Endothelial cell of umbilical vein (primary cell): Measurements from ENCODE around the gene SMOC2. TPM values are rescaled to one million over a fixed set of nuclear protein-coding genes. Genes with fewer than 3 reads are reported as not detected.

Source experiments
- BruUV-seq: library from RNA; stranded (reverse); fragments of 400-500 nt; replicated peaks from 2 replicates; lab custom pipeline; 2021; lab: Mats Ljungman, UMichigan
- CTCF ChIA-PET: fragments of 300-600, 350-600 bp; sonication (Branson Sonifier 250); formaldehyde crosslinking; loops from one replicate; lab custom pipeline; 2021; ENCODE audit warnings: antibody characterized with exemption, inconsistent platforms; lab: Charles Lee
- POLR2A ChIA-PET: fragments of 300-600, 350-600 bp; sonication (Branson Sonifier 250); formaldehyde crosslinking; loops from one replicate; lab custom pipeline; 2021; ENCODE audit warnings: antibody characterized with exemption, inconsistent platforms; lab: Charles Lee
- DNase-seq: peaks from one replicate; pipeline ENCODE4 v3.0.0-alpha.2; 2011; ENCODE audit warnings: low read depth, low spot score
- FAIRE-seq: peaks from 2 replicates; lab custom pipeline; 2011; peaks lifted over from hg19 to GRCh38; lab: Jason Lieb, UNC
- H2AFZ ChIP-seq: 2 replicates; pipeline ENCODE4 v1.6.0; 2012; ENCODE audit warnings: low read depth, low read length, control low read depth, inconsistent platforms
- H3K27ac ChIP-seq: 2 replicates; pipeline ENCODE4 v1.5.1; 2011; ENCODE audit warnings: low read depth, mild to moderate bottlenecking, control low read depth, low read length, moderate library complexity; ENCODE audit not compliant: insufficient read depth
- H3K27me3 ChIP-seq, 2 experiments: 2 replicates each; pipeline versions ENCODE4 v1.6.0 to v1.6.1; 2011; ENCODE audit warnings: low read length in 2 of 2, mixed read lengths in 1 of 2; ENCODE audit not compliant: control insufficient read depth in 2 of 2, insufficient read depth in 2 of 2
- H3K36me3 ChIP-seq, 2 experiments: 2 replicates in 1 of 2; 3 replicates in 1 of 2; pipeline ENCODE4 v1.5.1; 2011; ENCODE audit warnings: low read length in 2 of 2, mild to moderate bottlenecking in 1 of 2, moderate library complexity in 1 of 2; ENCODE audit not compliant: control insufficient read depth in 2 of 2, insufficient read depth in 2 of 2; ENCODE audit errors: extremely low read depth in 1 of 2
- H3K4me1 ChIP-seq: 3 replicates; pipeline ENCODE4 v1.5.1; 2011; ENCODE audit warnings: mild to moderate bottlenecking, low read length; ENCODE audit not compliant: control insufficient read depth, insufficient read depth; ENCODE audit errors: extremely low read depth
- H3K4me2 ChIP-seq: 2 replicates; pipeline ENCODE4 v1.6.1; 2011; ENCODE audit warnings: low read length, control low read depth, mixed read lengths; ENCODE audit not compliant: insufficient read depth
- H3K4me3 ChIP-seq, 3 experiments: fragments of 200-600 bp in 1 of 3; sonication (generic), shearing (Covaris generic) in 1 of 3; replicated peaks in 1 of 3; 2 replicates each; pipeline ENCODE4 v1.5.1; 2011 to 2016; ENCODE audit warnings: control low read depth in 3 of 3, low read length in 3 of 3, mild to moderate bottlenecking in 2 of 3, inconsistent platforms in 1 of 3, low read depth in 1 of 3, moderate library complexity in 1 of 3; ENCODE audit not compliant: insufficient read depth in 1 of 3
- H3K79me2 ChIP-seq: 2 replicates; pipeline ENCODE4 v1.6.0; 2012; ENCODE audit warnings: low read length, inconsistent platforms; ENCODE audit not compliant: control insufficient read depth, insufficient read depth
- H3K9ac ChIP-seq: replicated peaks from 2 replicates; pipeline ENCODE3; 2011; ENCODE audit warnings: low read length, control low read depth; ENCODE audit not compliant: insufficient read depth; ENCODE audit errors: extremely low read depth
- H3K9me1 ChIP-seq: replicated peaks from 3 replicates; pipeline ENCODE4 v1.6.0; 2011; ENCODE audit warnings: mild to moderate bottlenecking, low read length; ENCODE audit not compliant: control insufficient read depth, insufficient read depth; ENCODE audit errors: extremely low read depth
- H3K9me3 ChIP-seq: replicated peaks from 2 replicates; pipeline ENCODE4 v1.5.1; 2012; ENCODE audit warnings: low read length, inconsistent platforms; ENCODE audit not compliant: control insufficient read depth, insufficient read depth
- H4K20me1 ChIP-seq: replicated peaks from 2 replicates; pipeline ENCODE3; 2011; ENCODE audit warnings: mild to moderate bottlenecking, low read length; ENCODE audit not compliant: control insufficient read depth, insufficient read depth; ENCODE audit errors: extremely low read depth
- EZH2 ChIP-seq: IDR thresholded peaks from 2 replicates; pipeline ENCODE4 v1.6.1; 2012; ENCODE audit warnings: borderline replicate concordance, low read depth, mild to moderate bottlenecking, moderate library complexity, low read length, inconsistent platforms; ENCODE audit not compliant: severe bottlenecking
- FOS ChIP-seq: IDR thresholded peaks from 2 replicates; pipeline ENCODE4 v1.6.1; 2011; ENCODE audit warnings: mild to moderate bottlenecking, low read length, moderate library complexity, borderline replicate concordance; ENCODE audit not compliant: insufficient read depth
- GATA2 ChIP-seq: IDR thresholded peaks from 2 replicates; pipeline ENCODE4 v1.7.0; 2011; ENCODE audit warnings: low read depth, mild to moderate bottlenecking, moderate library complexity, mixed read lengths, low read length; ENCODE audit not compliant: insufficient read length, insufficient read depth
- JUN ChIP-seq: IDR thresholded peaks from 2 replicates; pipeline ENCODE4 v1.6.1; 2011; ENCODE audit warnings: borderline replicate concordance, low read depth; ENCODE audit not compliant: insufficient read length, insufficient read depth
- MYC ChIP-seq: IDR thresholded peaks from one replicate; pipeline ENCODE4 v1.6.1; 2011; ENCODE audit warnings: mild to moderate bottlenecking, low read depth, low read length
- POLR2A ChIP-seq: IDR thresholded peaks from 2 replicates; pipeline ENCODE4 v1.6.1; 2012; ENCODE audit warnings: low read depth, mild to moderate bottlenecking, control low read depth, low read length
- POLR2AphosphoS5 ChIP-seq: IDR thresholded peaks from 2 replicates; pipeline ENCODE4 v1.6.1; 2012; ENCODE audit warnings: low read depth, mild to moderate bottlenecking, control low read depth, low read length, moderate library complexity; ENCODE audit not compliant: insufficient read depth
- dilution Hi-C: fragments of 300-500 bp; cut with MboI; formaldehyde crosslinking; loops from one replicate; pipeline ENCODE4 v1.15.0; 2019; ENCODE audit warnings: low sequenced_read_pairs; ENCODE audit not compliant: extremely low pct_ligation_motif_present
- intact Hi-C: fragments of 100-400 bp; cut with micrococcal nuclease; formaldehyde crosslinking; loops from one replicate; pipeline ENCODE4 v1.10.0; 2022
- polyA plus RNA-seq, 4 experiments: library from polyadenylated mRNA; depleted of rRNA in 3 of 4; stranded (reverse) in 3 of 4; unstranded in 1 of 4; fragments of >200 nt; gene quantifications; 2 replicates each; pipeline versions ENCODE4 v1.2.1 to v1.2.3, GENCODE V29; 2011 to 2012; ENCODE audit warnings: missing spikeins in 1 of 4
- total RNA-seq: library from RNA; stranded (reverse); gene quantifications from 2 replicates; pipeline ENCODE4 v1.2.3, GENCODE V29; 2021
- TF ChIP-seq, protein P1 (sequence below), 2 donors: IDR thresholded peaks; 1 replicate in 1 of 2; 2 replicates in 1 of 2; pipeline ENCODE4 v1.5.1; 2011; ENCODE audit warnings: low read length in 2 of 2, mild to moderate bottlenecking in 2 of 2, moderate library complexity in 2 of 2, control low read depth in 1 of 2, inconsistent platforms in 1 of 2, low read depth in 1 of 2; ENCODE audit not compliant: insufficient read depth in 1 of 2; ENCODE audit errors: extremely low read depth in 1 of 2
- TF ChIP-seq, protein P2 (sequence below): IDR thresholded peaks from 2 replicates; pipeline ENCODE4 v1.6.1; 2011; ENCODE audit not compliant: insufficient read depth, insufficient read length

SMOC2 gene
- total and polyA plus RNA-seq, 2 donors (not counting 3 experiments of a cell fraction or from before 2014, with no cell fraction given): not detected

DNA sequence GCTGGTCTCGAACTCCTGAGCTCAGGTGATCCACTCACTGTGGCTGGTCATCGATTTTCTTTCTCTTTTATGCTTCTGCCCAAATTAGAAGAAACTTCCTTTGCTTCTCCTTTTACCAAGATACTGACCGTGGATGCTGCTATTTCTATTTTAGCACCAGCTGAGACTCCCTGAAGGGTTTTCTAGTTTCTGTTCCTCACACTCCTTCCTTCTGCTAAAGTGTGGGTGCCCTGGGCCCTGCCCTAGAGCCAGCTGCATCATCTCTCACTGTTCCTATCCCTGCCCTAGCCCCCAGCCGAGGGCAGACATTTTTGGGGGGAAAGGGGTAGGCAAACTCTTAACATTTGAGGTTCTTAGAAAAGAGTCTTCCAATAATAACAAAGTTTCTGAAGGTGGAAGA lies 6.3 kb downstream of the SMOC2 start:
- Histone ChIP-seq H3K36me3 (no peaks in the 10 kb centered on the region), H3K4me1 (no peaks in the 10 kb centered on the region), H3K27me3 (peaks cover 1 to 6% of the 10 kb centered on the region in 2 experiments), H4K20me1 (no peaks in the 10 kb centered on the region), H3K4me3 (no peak overlapping the region), H3K27ac (no peak overlapping the region), H3K9ac (no peak overlapping the region), H2AFZ (no peak overlapping the region), H3K79me2 (no peaks in the 10 kb centered on the region), H3K4me2 (no peak overlapping the region), H3K9me1 (no peaks in the 10 kb centered on the region), H3K9me3 (no peaks in the 10 kb centered on the region)
- POLR2A ChIA-PET: no interaction called here
- FAIRE-seq: no peak
- CTCF ChIA-PET: no interaction called here
- BruUV-seq: no TSS peak
- TF ChIP-seq FOS (no peak), JUN (no peak), POLR2A (no peak), EZH2 (no peak), GATA2 (no peak), POLR2AphosphoS5 (no peak), MYC (no peak)
- TF ChIP-seq, protein P1, sequence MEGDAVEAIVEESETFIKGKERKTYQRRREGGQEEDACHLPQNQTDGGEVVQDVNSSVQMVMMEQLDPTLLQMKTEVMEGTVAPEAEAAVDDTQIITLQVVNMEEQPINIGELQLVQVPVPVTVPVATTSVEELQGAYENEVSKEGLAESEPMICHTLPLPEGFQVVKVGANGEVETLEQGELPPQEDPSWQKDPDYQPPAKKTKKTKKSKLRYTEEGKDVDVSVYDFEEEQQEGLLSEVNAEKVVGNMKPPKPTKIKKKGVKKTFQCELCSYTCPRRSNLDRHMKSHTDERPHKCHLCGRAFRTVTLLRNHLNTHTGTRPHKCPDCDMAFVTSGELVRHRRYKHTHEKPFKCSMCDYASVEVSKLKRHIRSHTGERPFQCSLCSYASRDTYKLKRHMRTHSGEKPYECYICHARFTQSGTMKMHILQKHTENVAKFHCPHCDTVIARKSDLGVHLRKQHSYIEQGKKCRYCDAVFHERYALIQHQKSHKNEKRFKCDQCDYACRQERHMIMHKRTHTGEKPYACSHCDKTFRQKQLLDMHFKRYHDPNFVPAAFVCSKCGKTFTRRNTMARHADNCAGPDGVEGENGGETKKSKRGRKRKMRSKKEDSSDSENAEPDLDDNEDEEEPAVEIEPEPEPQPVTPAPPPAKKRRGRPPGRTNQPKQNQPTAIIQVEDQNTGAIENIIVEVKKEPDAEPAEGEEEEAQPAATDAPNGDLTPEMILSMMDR (IDR thresholded peaks at IDR 0.05; ENCODE audit: extremely low read depth in 1 of 2, insufficient read depth in 1 of 2, low read depth in 1 of 2, low read length in 2 of 2): no peak
- TF ChIP-seq, protein P2, sequence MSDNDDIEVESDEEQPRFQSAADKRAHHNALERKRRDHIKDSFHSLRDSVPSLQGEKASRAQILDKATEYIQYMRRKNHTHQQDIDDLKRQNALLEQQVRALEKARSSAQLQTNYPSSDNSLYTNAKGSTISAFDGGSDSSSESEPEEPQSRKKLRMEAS: no peak
- intact Hi-C loops: no loop called here
- no peak for DNase-seq
- dilution Hi-C loops: no loop called here
